ENCODE measurements around the gene FAHD2A.
"Not testable (repeated sequence)": the region's sequence is repeated elsewhere in the genome, so short reads cannot be mapped to it uniquely, and the experiment has no call there.

DNA sequence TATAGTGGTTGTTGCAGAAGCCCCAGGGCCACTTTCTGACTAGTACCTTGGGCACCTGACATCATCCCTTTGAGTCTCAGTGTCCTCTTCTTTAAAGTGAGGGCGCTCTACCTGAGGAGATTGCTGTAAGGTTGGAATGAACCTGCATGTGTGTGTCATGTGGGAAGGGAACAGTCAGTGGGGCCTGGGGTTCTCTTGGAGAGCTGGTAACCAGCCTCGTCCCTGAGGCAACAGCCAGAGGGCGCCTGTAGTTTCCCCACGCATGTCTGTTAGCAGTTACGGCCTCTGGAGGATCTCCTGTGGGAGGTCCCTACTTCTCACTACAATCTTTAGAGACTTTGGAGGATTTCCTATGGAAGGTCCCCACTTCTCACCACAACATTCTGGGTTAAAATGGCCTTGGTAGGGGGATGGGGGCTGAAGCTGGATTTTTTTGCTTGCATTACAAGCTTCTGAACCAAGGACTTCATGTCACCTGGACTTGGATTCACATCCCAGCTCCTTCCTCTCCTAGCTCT lies 755 bp downstream of the FAHD2A start:
- TF ChIP-seq, protein P1, sequence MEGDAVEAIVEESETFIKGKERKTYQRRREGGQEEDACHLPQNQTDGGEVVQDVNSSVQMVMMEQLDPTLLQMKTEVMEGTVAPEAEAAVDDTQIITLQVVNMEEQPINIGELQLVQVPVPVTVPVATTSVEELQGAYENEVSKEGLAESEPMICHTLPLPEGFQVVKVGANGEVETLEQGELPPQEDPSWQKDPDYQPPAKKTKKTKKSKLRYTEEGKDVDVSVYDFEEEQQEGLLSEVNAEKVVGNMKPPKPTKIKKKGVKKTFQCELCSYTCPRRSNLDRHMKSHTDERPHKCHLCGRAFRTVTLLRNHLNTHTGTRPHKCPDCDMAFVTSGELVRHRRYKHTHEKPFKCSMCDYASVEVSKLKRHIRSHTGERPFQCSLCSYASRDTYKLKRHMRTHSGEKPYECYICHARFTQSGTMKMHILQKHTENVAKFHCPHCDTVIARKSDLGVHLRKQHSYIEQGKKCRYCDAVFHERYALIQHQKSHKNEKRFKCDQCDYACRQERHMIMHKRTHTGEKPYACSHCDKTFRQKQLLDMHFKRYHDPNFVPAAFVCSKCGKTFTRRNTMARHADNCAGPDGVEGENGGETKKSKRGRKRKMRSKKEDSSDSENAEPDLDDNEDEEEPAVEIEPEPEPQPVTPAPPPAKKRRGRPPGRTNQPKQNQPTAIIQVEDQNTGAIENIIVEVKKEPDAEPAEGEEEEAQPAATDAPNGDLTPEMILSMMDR (IDR thresholded peaks at IDR 0.05) = peak in 1 of 4 experiments; percentile 11
- not testable (repeated sequence) for TF ChIP-seq POLR2A (IDR thresholded peaks at IDR 0.05)
